ENCODE results near the gene KMT2A.
"Not testable (repeated sequence)": the region's sequence is repeated elsewhere in the genome, so short reads cannot be mapped to it uniquely, and the experiment has no call there.

KMT2A gene

DNA sequence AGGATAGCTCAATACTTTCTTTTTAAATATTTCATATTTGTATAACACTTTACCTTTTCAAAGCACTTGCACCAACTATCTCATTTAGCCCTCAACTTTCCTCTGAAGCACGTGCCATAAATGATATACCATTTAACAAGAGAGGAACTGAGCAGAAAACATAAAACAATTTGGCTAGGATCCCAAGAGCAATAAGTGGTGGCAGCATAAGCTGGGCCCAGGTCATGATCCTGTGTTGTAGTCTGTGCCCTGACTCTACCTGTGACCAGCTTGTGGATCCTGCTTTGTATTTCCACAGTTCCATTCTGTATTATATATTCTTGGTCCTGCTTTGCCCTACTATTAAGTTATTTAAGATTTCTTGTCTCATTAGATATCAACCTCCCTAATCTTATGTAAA lies 23.4 kb upstream of the KMT2A start:
- Histone ChIP-seq H3K4me3 (ENCODE audit: low read length) (no peak overlapping the region), H3K9ac (ENCODE audit: low read length) (no peak overlapping the region), H3K36me3 (replicated peaks; ENCODE audit: insufficient read depth, low read length) (no peaks in the 10 kb centered on the region), H2AFZ (ENCODE audit: low read length) (no peak overlapping the region), H4K20me1 (ENCODE audit: insufficient read depth, low read length) (no peaks in the 10 kb centered on the region), H3K4me1 (ENCODE audit: low read length) (no peaks in the 10 kb centered on the region), H3K4me2 (ENCODE audit: low read depth, low read length) (no peak overlapping the region), H3K79me2 (ENCODE audit: low read length) (peaks cover 25% of the 10 kb centered on the region), H3K9me2 (replicated peaks; ENCODE audit: insufficient read depth, low read length) (no peaks in the 10 kb centered on the region), H3K27me3 (replicated peaks; ENCODE audit: insufficient read depth, low read length) (no peaks in the 10 kb centered on the region), H3K9me3 (replicated peaks; ENCODE audit: insufficient read depth, low read length) (no peaks in the 10 kb centered on the region), H3K27ac (ENCODE audit: low read length) (no peak overlapping the region), H3F3A (ENCODE audit: insufficient read depth, low read length) (no peaks in the 10 kb centered on the region)
- TF ChIP-seq EZH2 (optimal IDR thresholded peaks at IDR 0.05; ENCODE audit: low read depth, low read length) (no peak), EZH2phosphoT487 (IDR thresholded peaks at IDR 0.05; ENCODE audit: low read length) (no peak)
- TF ChIP-seq, protein P1, sequence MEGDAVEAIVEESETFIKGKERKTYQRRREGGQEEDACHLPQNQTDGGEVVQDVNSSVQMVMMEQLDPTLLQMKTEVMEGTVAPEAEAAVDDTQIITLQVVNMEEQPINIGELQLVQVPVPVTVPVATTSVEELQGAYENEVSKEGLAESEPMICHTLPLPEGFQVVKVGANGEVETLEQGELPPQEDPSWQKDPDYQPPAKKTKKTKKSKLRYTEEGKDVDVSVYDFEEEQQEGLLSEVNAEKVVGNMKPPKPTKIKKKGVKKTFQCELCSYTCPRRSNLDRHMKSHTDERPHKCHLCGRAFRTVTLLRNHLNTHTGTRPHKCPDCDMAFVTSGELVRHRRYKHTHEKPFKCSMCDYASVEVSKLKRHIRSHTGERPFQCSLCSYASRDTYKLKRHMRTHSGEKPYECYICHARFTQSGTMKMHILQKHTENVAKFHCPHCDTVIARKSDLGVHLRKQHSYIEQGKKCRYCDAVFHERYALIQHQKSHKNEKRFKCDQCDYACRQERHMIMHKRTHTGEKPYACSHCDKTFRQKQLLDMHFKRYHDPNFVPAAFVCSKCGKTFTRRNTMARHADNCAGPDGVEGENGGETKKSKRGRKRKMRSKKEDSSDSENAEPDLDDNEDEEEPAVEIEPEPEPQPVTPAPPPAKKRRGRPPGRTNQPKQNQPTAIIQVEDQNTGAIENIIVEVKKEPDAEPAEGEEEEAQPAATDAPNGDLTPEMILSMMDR (IDR thresholded peaks at IDR 0.05; ENCODE audit: low read length), result no peak
- no peak for DNase-seq

DNA sequence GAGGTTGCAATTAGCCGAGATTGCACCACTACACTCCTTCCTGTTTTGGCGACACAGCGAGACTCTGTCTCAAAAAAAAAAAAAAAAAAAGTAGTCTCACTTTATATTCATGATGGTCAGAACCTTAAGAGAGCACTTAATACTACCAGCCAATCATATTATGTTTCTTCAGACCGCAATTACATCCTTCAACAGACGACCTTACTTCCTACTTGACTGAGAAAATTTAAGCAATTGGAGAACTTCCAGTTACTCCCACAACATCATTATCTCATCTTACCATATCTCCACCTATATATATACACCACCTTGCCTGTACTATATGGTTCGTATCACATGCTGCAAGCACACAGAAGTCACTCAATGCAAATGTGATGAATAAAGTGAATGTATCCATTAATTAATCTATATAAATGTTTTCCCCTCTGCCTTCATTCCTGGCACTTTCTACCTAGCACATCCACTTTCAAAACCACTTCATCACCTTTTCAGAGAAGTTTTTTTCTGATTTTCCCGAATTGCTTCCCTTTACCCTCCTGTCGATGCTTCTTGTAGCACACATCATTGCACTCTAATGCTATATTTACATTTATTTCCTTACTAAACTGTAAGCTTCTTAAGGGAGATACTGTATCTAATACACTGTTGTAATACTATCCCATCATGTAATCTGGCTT lies 21.1 kb upstream of the KMT2A start:
- H3K4me1 ChIP-seq (ENCODE audit: low read length), result no peaks in the 10 kb centered on the region
- peaks cover 5% of the 10 kb centered on the region for H3K79me2 ChIP-seq (ENCODE audit: low read length)
- H3K27ac ChIP-seq (ENCODE audit: low read length), result no peak overlapping the region
- no peaks in the 10 kb centered on the region for H4K20me1 ChIP-seq (ENCODE audit: insufficient read depth, low read length)
- no peak overlapping the region for H2AFZ ChIP-seq (ENCODE audit: low read length)
- DNase-seq, result no peak
- TF ChIP-seq EZH2phosphoT487 (IDR thresholded peaks at IDR 0.05; ENCODE audit: low read length), result no peak
- no peak for TF ChIP-seq EZH2 (optimal IDR thresholded peaks at IDR 0.05; ENCODE audit: low read depth, low read length)
- TF ChIP-seq, protein P1 (IDR thresholded peaks at IDR 0.05; ENCODE audit: low read length), result no peak
- no peak overlapping the region for H3K4me3 ChIP-seq (ENCODE audit: low read length)
- H3K9ac ChIP-seq (ENCODE audit: low read length), result no peak overlapping the region
- no peaks in the 10 kb centered on the region for H3K9me2 ChIP-seq (replicated peaks; ENCODE audit: insufficient read depth, low read length)
- H3K27me3 ChIP-seq (replicated peaks; ENCODE audit: insufficient read depth, low read length), result no peaks in the 10 kb centered on the region
- H3K4me2 ChIP-seq (ENCODE audit: low read depth, low read length), result no peak overlapping the region
- no peaks in the 10 kb centered on the region for H3K9me3 ChIP-seq (replicated peaks; ENCODE audit: insufficient read depth, low read length)
- no peaks in the 10 kb centered on the region for H3K36me3 ChIP-seq (replicated peaks; ENCODE audit: insufficient read depth, low read length)
- no peaks in the 10 kb centered on the region for H3F3A ChIP-seq (ENCODE audit: insufficient read depth, low read length)

GRCh38 chr11:118415739-118416068 lies 20.6 kb upstream of the KMT2A start:
- DNase-seq, result no peak
- Histone ChIP-seq H3K9ac (ENCODE audit: low read length) (no peak overlapping the region), H3K4me3 (ENCODE audit: low read length) (no peak overlapping the region), H3K4me2 (ENCODE audit: low read depth, low read length) (no peak overlapping the region), H3K79me2 (ENCODE audit: low read length) (no peaks in the 10 kb centered on the region), H3K4me1 (ENCODE audit: low read length) (no peaks in the 10 kb centered on the region), H4K20me1 (ENCODE audit: insufficient read depth, low read length) (no peaks in the 10 kb centered on the region), H3K27ac (ENCODE audit: low read length) (no peak overlapping the region), H3K9me3 (replicated peaks; ENCODE audit: insufficient read depth, low read length) (no peaks in the 10 kb centered on the region), H3F3A (ENCODE audit: insufficient read depth, low read length) (no peaks in the 10 kb centered on the region), H3K9me2 (replicated peaks; ENCODE audit: insufficient read depth, low read length) (no peaks in the 10 kb centered on the region), H3K36me3 (replicated peaks; ENCODE audit: insufficient read depth, low read length) (no peaks in the 10 kb centered on the region), H2AFZ (ENCODE audit: low read length) (no peak overlapping the region), H3K27me3 (replicated peaks; ENCODE audit: insufficient read depth, low read length) (no peaks in the 10 kb centered on the region)
- TF ChIP-seq EZH2phosphoT487 (IDR thresholded peaks at IDR 0.05; ENCODE audit: low read length) (no peak), EZH2 (optimal IDR thresholded peaks at IDR 0.05; ENCODE audit: low read depth, low read length) (no peak)
- TF ChIP-seq, protein P1 (IDR thresholded peaks at IDR 0.05; ENCODE audit: low read length), result no peak

- H4K20me1 ChIP-seq (ENCODE audit: insufficient read depth, low read length); DNase-seq; H3K9me2 ChIP-seq (replicated peaks; ENCODE audit: insufficient read depth, low read length); H3K36me3 ChIP-seq (replicated peaks; ENCODE audit: insufficient read depth, low read length); H2AFZ ChIP-seq (ENCODE audit: low read length); H3F3A ChIP-seq (ENCODE audit: insufficient read depth, low read length); H3K4me1 ChIP-seq (ENCODE audit: low read length); H3K79me2 ChIP-seq (ENCODE audit: low read length); H3K4me2 ChIP-seq (ENCODE audit: low read depth, low read length); H3K27me3 ChIP-seq (replicated peaks; ENCODE audit: insufficient read depth, low read length); H3K9me3 ChIP-seq (replicated peaks; ENCODE audit: insufficient read depth, low read length); H3K4me3 ChIP-seq (ENCODE audit: low read length); H3K27ac ChIP-seq (ENCODE audit: low read length); H3K9ac ChIP-seq (ENCODE audit: low read length): not testable (repeated sequence)
Measured at GRCh38 chr11:118416900-118417299, 19.4 kb upstream of the KMT2A start.
